Nephron (organoid): Measurements from ENCODE around the gene CACNA1S.

ENCODE experiments used
- H3K27ac Mint-ChIP-seq, 3 experiments: 2 replicates each; pipeline ENCODE4 v1.8.0; 2020; ENCODE audit warnings: mixed read lengths in 3 of 3, mild to moderate bottlenecking in 2 of 3, moderate library complexity in 1 of 3
- H3K27me3 Mint-ChIP-seq: 2 replicates; pipeline ENCODE4 v1.8.0; 2021; ENCODE audit warnings: low read depth, mild to moderate bottlenecking, moderate library complexity, mixed read lengths
- H3K36me3 Mint-ChIP-seq: 2 replicates; pipeline ENCODE4 v1.8.0; 2020; ENCODE audit warnings: low read depth, mixed read lengths
- H3K4me1 Mint-ChIP-seq: 2 replicates; pipeline ENCODE4 v1.8.0; 2020; ENCODE audit warnings: mixed read lengths
- H3K4me3 Mint-ChIP-seq, 3 experiments: 2 replicates each; pipeline ENCODE4 v1.8.0; 2020; ENCODE audit warnings: mild to moderate bottlenecking in 3 of 3, mixed read lengths in 3 of 3, moderate library complexity in 2 of 3
- H3K9me3 Mint-ChIP-seq: 2 replicates; pipeline ENCODE4 v1.8.0; 2020; ENCODE audit warnings: mixed read lengths
- TF ChIP-seq, protein P1 (sequence below), 3 experiments: fragments of 200-600 bp; sonication (generic); IDR thresholded peaks; one replicate each; pipeline ENCODE4 v1.5.0; 2021; ENCODE audit warnings: antibody characterized with exemption in 3 of 3; ENCODE audit not compliant: unreplicated experiment in 3 of 3

CACNA1S gene

DNA sequence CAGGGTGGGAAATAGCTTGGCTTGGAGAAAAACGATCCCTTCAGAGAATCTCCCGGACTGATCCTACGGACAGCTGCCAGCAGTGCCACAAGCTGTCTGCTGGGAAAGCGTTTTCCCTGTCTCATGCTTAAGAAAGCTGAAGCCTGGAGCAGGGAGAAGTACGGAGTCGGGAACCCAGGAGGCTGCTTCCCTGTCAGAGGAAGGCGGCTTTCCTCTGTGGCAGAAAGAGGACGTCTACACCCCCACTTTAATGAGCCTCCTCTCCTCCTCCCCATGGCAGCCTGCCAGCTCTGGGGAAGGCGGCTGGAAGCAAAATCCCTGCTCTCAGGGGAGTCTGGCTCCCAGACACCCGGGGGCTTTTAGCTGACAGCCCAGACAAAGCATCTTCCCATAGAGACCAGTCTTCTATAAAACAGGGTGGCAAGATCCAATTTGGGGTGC, 96.0 kb downstream of the CACNA1S start:
- peaks cover 65% of the 10 kb centered on the region for H3K4me1 Mint-ChIP-seq
- peak overlapping the region; percentile 58 to 74 (median 60) for H3K4me3 Mint-ChIP-seq
- H3K36me3 Mint-ChIP-seq: no peaks in the 10 kb centered on the region
- peaks cover 20% of the 10 kb centered on the region for H3K27me3 Mint-ChIP-seq
- peak overlapping the region; percentile 81 to 89 (median 85) for H3K27ac Mint-ChIP-seq
- TF ChIP-seq, protein P1, sequence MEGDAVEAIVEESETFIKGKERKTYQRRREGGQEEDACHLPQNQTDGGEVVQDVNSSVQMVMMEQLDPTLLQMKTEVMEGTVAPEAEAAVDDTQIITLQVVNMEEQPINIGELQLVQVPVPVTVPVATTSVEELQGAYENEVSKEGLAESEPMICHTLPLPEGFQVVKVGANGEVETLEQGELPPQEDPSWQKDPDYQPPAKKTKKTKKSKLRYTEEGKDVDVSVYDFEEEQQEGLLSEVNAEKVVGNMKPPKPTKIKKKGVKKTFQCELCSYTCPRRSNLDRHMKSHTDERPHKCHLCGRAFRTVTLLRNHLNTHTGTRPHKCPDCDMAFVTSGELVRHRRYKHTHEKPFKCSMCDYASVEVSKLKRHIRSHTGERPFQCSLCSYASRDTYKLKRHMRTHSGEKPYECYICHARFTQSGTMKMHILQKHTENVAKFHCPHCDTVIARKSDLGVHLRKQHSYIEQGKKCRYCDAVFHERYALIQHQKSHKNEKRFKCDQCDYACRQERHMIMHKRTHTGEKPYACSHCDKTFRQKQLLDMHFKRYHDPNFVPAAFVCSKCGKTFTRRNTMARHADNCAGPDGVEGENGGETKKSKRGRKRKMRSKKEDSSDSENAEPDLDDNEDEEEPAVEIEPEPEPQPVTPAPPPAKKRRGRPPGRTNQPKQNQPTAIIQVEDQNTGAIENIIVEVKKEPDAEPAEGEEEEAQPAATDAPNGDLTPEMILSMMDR (IDR thresholded peaks at IDR 0.05; ENCODE audit: unreplicated experiment in 3 of 3): no peak
- no peaks in the 10 kb centered on the region for H3K9me3 Mint-ChIP-seq

DNA sequence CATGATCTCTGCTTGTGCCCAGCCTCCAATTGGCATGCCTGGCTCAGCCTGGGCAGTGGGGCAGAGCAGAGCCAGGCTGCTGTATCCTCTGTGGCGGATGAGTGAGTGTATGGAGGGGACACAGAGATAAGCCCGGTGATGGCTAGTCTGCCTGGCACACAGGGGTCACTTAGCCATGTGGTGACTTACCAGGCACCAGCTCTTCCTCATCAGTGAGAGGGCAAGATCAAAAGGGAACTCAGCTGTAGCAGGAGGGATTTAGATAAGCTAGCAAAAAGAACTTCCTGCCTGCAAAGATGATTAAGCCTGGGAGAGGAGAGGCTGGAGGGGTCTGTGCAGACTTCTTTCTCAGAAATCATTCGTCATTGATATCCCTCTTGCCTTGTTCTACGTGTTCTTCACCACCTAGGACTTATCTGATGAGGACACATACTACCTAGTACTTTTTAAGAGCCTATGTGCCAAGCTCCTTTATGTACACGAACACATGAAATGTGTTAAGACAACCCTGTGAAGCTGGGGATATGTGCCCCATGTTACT, 96.6 kb downstream of the CACNA1S start:
- no peaks in the 10 kb centered on the region for H3K36me3 Mint-ChIP-seq
- H3K9me3 Mint-ChIP-seq: no peaks in the 10 kb centered on the region
- H3K27ac Mint-ChIP-seq: peak overlapping the region; percentile 81 to 89 (median 85)
- peak overlapping the region; percentile 53 to 74 (median 60) for H3K4me3 Mint-ChIP-seq
- peaks cover 20% of the 10 kb centered on the region for H3K27me3 Mint-ChIP-seq
- H3K4me1 Mint-ChIP-seq: peaks cover 61% of the 10 kb centered on the region
- TF ChIP-seq, protein P1 (IDR thresholded peaks at IDR 0.05; ENCODE audit: unreplicated experiment in 3 of 3): no peak

DNA sequence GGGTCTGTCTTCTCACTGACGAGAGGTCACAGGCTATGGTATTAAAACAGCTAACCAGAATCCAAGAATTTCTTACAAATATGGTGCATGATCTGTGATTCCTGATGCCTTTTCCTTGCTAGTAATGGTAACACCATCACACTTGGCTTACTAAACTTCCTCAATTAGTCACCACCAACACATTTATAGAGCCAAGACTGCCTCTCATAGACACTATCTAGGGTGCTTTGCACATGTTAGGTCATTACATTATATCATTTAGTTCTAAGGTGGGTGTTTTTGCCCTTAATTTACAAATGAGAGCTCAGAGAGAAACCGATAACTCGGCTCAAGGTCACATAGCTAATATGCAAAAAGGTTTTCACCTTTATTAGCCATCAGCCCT, 97.4 kb downstream of the CACNA1S start:
- Mint-ChIP-seq H3K4me1 (peaks cover 54% of the 10 kb centered on the region), H3K27ac (peak overlapping the region; percentile 27 to 68 (median 27)), H3K27me3 (peaks cover 16% of the 10 kb centered on the region), H3K9me3 (no peaks in the 10 kb centered on the region), H3K36me3 (no peaks in the 10 kb centered on the region), H3K4me3 (no peak overlapping the region)
- TF ChIP-seq, protein P1 (IDR thresholded peaks at IDR 0.05; ENCODE audit: unreplicated experiment in 3 of 3): no peak

DNA sequence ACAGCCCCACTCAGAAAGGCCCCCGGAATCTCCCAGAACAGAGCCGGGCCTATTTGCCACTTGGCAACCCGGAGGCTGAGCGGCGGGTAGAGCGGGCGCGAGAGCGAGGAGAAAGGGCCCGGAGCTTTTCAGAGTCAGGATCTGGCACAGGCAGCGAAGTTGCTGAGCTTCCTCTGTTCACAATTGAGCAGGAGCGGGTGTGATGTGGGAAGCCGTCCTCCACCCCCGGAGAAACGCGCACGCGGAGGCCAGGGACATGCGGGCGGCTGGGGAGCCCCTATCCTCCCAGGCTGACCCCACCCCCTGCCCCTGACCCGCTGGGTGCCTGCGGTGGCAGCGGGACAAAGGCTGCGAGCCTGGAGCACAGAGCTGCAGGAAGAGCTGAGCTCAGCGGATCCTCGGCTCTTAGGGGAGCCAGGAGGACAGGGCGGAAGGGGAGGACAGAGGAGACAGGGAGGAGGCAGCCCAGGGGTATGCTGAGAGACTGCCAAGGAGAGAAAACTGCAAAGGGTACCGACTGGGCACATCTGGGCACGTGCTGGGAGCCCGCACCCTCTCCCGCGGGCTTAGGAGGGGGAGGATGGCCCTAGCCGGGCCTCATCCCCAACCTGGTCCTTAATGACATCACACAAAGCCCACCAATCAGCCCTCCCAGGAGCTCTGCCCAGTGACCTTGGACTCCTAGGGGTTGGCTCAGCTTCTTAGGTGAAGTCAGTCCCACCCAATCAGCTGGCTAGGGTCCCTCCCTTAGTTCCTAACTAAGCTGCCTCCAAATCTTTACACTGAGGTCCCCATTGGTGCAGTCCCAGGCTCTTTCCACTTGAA, 98.0 kb downstream of the CACNA1S start:
- TF ChIP-seq, protein P1 (IDR thresholded peaks at IDR 0.05; ENCODE audit: unreplicated experiment in 3 of 3): no peak
- Mint-ChIP-seq H3K27me3 (peaks cover 14% of the 10 kb centered on the region), H3K9me3 (no peaks in the 10 kb centered on the region), H3K36me3 (no peaks in the 10 kb centered on the region), H3K4me1 (peaks cover 55% of the 10 kb centered on the region), H3K4me3 (peak overlapping the region in 1 of 3 experiments; percentile 10), H3K27ac (peak overlapping the region; percentile 27 to 68 (median 27))

DNA sequence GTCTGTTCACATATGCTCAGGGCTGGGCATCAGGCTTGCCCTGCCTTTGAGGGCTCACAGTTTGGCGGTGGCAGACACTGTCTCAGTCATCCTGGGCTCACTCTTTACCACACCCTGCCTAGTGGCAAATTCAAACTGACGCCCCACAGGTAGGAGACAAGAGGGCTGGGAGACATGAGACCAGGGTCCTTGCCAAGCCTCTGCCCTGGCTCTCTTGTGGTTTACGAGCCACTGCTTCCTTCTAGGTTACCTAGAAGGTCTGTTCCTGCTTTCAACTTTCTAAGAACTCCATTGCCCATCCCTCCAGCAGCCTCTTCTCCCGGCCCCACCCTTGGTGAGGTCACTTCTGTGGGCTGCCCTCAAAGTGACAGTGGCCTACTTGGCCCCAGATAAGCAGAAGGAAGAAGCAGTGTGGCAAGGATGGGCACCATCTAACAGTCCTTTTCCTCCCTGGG, 99.2 kb downstream of the CACNA1S start:
- H3K9me3 Mint-ChIP-seq: no peaks in the 10 kb centered on the region
- H3K27ac Mint-ChIP-seq: no peak overlapping the region
- peaks cover 48% of the 10 kb centered on the region for H3K4me1 Mint-ChIP-seq
- H3K36me3 Mint-ChIP-seq: no peaks in the 10 kb centered on the region
- peaks cover 11% of the 10 kb centered on the region for H3K27me3 Mint-ChIP-seq
- H3K4me3 Mint-ChIP-seq: no peak overlapping the region
- TF ChIP-seq, protein P1 (IDR thresholded peaks at IDR 0.05; ENCODE audit: unreplicated experiment in 3 of 3): no peak
